Activated CD4-positive, alpha-beta T cell treated with anti-CD3 and anti-CD28 coated beads, Interleukin-2, amount 50 U/mL, for 24 hours (primary cell): ENCODE measurements around the gene KCNIP3.
"Not testable (repeated sequence)": the region's sequence is repeated elsewhere in the genome, so short reads cannot be mapped to it uniquely, and the experiment has no call there.

ENCODE experiments used
- DNase-seq, 2 donors: peaks; one replicate each; pipeline ENCODE4 v3.0.0-alpha.2; 2020; ENCODE audit warnings: low read depth in 1 of 2, low spot score in 1 of 2

Gene KCNIP3

DNA sequence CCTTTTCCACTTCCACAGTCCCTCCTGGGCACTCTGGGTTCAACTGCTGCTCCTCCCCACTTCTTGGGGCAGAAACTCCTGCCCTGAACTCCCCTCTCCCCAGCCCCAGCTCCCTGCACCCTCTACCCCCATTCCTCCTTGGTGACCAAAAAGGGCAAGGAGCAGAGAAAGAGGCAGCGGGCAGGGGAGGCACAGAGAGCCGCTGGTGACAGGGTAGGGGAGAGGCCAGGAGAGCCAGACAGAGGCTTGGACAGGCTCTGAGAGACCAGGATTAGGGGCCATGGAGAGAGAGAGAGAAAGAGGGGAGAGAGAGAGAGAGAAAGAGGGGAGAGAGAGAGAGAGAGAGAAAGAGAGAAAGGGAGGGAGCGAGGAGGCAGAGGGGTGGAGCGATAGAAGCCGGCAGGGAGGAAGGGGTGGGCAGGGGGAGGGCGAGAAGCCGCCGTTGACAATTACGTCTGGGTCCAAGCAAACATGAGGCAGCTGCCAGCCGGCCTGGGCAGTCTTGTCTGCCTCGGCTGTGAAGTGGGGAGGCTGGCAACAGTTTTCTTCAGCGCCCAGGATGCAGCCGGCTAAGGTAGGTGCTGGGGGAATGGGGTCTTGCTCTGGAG lies at the start of gene KCNIP3:
Gene KCNIP3, plus strand, starts transcription at position 468 of the 608 bp plus-strand sequence. Its CDS starts 92 bp downstream, at position 560.
- no peak for DNase-seq

GRCh38 chr2:95258271-95258670 lies 38.9 kb upstream of the KCNIP3 start:
- no peak for DNase-seq

GRCh38 chr2:95260028-95261023 lies 36.8 kb upstream of the KCNIP3 start:
- no peak for DNase-seq

- DNase-seq: no peak
Observed at GRCh38 chr2:95261602-95262001, 35.5 kb upstream of the KCNIP3 start.

- no peak for DNase-seq
Observed at GRCh38 chr2:95262896-95263542, 34.1 kb upstream of the KCNIP3 start.

DNA sequence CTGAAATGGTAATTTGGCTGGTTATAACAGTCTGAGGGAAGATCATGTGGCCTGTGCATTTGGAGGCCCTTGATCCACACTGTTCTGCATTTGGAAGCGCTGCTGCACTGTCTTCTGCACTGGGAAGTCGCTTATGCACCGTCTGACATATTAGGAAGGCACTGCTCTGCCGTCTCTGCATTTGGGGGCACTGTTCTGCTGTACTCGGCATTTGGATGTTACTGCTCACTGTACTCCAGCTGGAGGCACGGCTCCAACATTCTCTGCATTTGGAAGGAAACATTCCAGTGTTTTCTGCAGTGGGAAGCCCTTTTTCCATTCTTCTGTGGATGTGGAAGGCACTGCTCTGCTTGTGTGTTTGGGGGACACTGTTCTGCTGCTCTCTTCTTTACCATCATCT lies 32.5 kb upstream of the KCNIP3 start:
- DNase-seq: no peak

- DNase-seq: no peak
Observed at GRCh38 chr2:95265182-95265581, 32.0 kb upstream of the KCNIP3 start.

DNA sequence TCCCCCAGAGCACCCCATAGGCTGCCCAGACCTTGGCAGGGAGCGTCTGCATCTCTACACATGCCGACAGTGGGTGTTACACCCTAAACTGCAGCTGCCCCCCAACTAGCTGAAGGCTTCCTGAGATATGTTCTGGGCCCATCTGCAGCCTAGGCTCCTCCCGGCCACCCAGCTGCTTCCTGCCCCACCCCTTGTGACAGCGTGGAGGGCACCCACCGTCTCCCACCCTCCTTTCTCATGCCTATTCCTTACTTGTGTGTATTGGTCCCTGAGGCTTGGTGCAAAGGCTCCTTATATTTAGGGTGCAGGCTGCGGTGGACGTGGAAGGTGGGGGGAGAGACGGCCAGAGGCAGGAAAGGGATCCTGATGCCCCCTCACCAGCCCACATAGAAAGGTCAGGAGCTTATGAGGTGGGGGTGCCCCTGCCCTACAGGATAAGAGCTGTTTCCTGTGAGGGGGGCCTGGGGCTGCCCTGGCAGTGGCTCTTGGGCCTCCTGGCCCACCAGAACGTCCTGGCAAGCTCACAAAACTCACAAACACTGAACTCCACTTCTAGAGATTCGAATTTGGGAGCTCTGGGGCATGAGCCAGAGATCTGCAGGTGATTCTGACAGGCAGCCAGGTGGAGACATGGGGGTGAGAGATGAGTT lies 30.2 kb upstream of the KCNIP3 start:
- no peak for DNase-seq

DNA sequence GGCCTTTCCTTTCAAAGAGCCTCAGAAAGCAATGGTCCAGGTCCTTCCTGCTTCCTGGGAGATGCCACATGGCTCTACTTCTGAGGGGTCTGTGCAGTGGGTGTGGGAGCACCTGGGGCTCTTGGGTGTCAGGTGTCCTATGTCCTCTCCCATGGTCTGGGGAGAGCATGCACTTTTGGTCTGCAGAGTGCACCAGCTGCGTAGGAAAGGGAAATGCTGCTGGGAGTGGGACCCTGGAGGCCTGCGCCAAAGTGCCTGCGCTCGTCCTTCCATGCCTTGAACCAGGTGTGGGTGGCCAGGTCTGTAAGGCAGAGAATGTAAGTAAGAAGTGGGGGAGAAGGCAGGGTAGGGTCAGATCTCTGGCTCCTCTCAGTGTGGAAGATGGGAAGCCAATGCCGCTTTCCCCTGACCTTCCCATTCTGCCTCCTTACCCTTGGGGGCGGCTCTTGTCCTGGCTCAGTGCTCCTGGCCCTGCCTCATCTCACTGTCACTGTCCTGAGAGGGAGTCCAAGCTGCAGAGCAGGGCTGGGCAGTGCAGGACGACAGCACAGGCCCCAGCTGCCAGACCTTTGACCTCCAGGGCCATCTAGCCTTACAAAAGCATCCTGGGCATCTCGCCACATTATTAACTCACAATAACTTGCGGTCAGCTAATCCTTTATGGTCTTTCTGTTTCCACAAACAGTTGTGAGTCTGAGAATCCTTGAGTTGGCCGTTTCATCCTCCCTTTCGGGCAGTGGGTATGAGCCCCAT lies 29.5 kb upstream of the KCNIP3 start:
- no peak for DNase-seq

DNA sequence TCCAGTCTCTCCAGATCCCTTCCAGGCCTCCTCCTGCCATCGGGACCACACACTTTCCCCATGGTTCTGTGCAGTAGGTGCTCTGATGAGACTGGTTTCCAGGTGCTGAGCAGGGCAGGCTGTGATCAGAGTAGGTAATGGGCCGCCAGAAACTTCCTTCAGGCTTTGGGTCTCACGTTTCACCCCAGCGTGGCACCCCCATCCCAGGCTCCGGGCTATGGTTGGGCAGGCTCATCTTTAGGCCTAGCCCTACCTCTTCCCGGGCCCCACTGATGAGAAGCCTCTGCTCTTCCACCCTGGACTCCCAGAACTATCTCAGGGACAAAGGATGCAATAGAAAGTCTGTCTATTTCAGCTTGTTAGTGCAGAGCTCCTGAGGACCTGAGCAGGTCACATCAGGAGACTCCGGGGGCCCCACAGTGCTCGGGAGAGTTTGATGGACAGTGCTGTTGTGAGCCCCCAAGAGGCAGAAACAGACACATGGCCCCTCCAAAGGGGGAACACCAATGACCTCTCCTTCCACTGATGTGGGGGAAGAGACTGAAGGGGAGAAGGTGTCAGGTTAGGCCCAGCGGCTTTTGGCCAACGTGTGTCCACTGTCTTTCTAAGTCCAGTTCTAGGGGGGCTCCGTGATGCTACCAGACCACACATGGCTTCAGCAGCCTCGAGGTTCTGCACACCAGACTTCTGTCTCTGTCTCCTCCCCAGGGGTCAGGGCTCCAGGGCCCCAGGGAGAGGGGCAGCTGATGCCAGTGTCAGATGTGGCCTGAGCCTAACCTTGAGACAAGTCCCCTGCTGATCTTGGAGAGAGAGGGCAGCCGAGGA lies 28.7 kb upstream of the KCNIP3 start:
- DNase-seq: no peak

GRCh38 chr2:95269036-95269680 lies 28.0 kb upstream of the KCNIP3 start:
- DNase-seq: no peak

- not testable (repeated sequence) for DNase-seq
Observed at GRCh38 chr2:95269745-95270144, 27.4 kb upstream of the KCNIP3 start.

DNA sequence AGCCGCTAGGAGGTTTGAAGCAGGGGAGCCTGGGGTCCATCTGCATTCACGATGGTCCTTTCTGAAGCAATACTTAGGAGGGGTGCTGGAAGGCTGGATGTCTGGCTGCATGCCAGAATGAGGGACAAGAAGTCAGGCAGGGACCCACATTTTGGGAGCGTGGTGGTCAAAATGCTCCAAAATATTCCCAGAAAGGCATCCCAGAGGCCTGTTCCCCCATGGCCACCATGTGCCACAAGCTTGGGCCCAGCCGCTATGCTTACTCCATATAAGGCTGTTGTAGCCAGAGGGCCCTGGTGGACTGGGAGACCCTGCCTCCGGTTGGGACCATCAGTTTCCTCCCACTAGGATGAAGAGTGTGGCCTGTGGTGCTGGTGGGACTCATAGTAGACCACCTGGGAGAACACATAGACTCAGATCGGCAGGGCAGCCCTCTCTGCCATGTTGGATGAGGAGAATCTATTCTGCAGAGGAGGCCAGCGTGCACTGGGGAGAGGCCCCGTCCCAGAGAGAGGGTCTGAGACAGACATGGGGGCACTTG lies 26.5 kb upstream of the KCNIP3 start:
- DNase-seq: no peak

GRCh38 chr2:95271381-95271971 lies 25.7 kb upstream of the KCNIP3 start:
- DNase-seq: no peak

- DNase-seq: no peak
Observed at GRCh38 chr2:95272299-95272751, 24.8 kb upstream of the KCNIP3 start.

DNA sequence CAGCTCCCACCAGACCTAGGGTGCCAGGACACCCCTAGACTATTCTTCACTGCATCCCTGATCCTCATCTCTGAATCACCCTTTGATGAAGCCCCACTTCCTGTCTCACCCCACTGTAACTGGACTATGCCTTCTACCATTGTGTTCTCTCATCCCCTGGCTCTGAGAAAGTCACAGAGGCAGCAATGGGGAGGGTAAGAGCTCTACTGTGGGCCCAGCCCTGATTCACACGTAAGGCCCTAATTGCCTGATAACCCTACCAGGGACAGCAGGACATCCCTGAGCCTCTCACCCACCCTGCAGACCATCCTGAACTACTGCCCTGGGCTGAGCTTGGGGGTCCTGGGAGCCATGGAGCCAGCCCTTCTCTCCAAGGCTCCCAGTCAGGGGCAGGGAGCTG lies 24.4 kb upstream of the KCNIP3 start:
- DNase-seq: no peak

DNA sequence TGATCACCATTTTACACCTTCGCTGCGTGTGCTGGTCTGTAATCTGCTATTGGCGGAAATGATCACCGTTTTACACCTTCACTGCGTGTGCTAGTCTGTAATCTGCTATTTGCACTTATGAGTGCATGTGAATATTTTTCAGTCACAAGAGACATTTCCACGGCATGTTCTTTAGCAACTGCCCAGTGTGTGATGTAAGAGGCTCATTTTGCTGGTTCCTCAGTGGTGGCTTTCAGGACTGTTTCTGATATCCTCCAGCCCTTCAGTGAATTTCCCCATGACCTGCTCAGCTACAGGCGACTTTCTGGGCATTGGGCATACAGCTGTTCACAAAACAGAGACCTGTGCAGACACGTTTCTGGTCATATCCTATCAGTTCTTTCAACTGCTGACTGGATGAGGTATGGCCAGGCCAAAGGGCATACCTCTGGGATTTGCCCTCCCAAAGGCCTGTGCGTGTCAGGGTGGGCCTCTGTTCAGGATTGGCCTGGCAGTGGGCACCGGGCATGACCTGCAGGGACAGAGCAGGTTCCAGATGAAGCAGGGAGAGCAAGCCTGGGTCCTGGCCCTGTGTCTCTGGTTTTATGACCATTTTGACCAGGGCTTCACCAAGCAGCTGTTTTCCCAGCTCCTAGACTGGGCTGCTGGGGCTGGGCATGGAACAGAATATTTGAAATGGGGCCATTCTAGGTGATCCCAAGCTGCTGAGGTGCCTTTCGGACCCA lies 23.4 kb upstream of the KCNIP3 start:
- DNase-seq: no peak
